HG02642 (cell line): ENCODE results near the gene MED9.
"Not testable (repeated sequence)": the region's sequence is repeated elsewhere in the genome, so short reads cannot be mapped to it uniquely, and the experiment has no call there.

ENCODE experiments used
- ATAC-seq: cut with Tn5 transposase; IDR thresholded peaks from one replicate; pipeline ENCODE4 v1.9.1; 2021; ENCODE audit warnings: mild to moderate bottlenecking; ENCODE audit not compliant: unreplicated experiment, poor library complexity

The MED9 gene

GRCh38 chr17:17476865-17477467 is at the start of gene MED9:
TSS of gene MED9 (plus strand) at chr17:17477000. CDS start at chr17:17477042, 42 bp downstream.
- ATAC-seq: peak; percentile 92

- no peak for ATAC-seq
These were observed 47.6 kb upstream of the MED9 start for GRCh38 chr17:17429222-17429621.

- not testable (repeated sequence) for ATAC-seq
These were observed 45.9 kb upstream of the MED9 start for GRCh38 chr17:17430924-17431323.

GRCh38 chr17:17431605-17432004 is 45.2 kb upstream of the MED9 start:
- ATAC-seq: no peak

GRCh38 chr17:17433000-17433703 is 43.6 kb upstream of the MED9 start:
- no peak for ATAC-seq

GRCh38 chr17:17434477-17434876 is 42.3 kb upstream of the MED9 start:
- no peak for ATAC-seq

- ATAC-seq: no peak
These were observed 41.5 kb upstream of the MED9 start for GRCh38 chr17:17435323-17435722.

- no peak for ATAC-seq
These were observed 39.3 kb upstream of the MED9 start for GRCh38 chr17:17437461-17437860.

- no peak for ATAC-seq
These were observed 38.9 kb upstream of the MED9 start for GRCh38 chr17:17437893-17438292.

- no peak for ATAC-seq
These were observed 36.6 kb upstream of the MED9 start for GRCh38 chr17:17440010-17440843.

- no peak for ATAC-seq
These were observed 35.7 kb upstream of the MED9 start for GRCh38 chr17:17440938-17441675.

GRCh38 chr17:17443173-17443572 is 33.6 kb upstream of the MED9 start:
- ATAC-seq: no peak

GRCh38 chr17:17445296-17445924 is 31.4 kb upstream of the MED9 start:
- ATAC-seq: no peak

- ATAC-seq: no peak
These were observed 30.7 kb upstream of the MED9 start for GRCh38 chr17:17445925-17446665.

- ATAC-seq: no peak
These were observed 30.1 kb upstream of the MED9 start for GRCh38 chr17:17446666-17447155.

GRCh38 chr17:17447264-17447663 is 29.5 kb upstream of the MED9 start:
- no peak for ATAC-seq

GRCh38 chr17:17448076-17448475 is 28.7 kb upstream of the MED9 start:
- no peak for ATAC-seq

- ATAC-seq: no peak
These were observed 28.1 kb upstream of the MED9 start for GRCh38 chr17:17448723-17449122.

GRCh38 chr17:17453088-17453487 is 23.7 kb upstream of the MED9 start:
- ATAC-seq: no peak
